Measurements from ENCODE around the gene DHCR24.

GRCh38 chr1:54906586-54906985 lies 19.6 kb upstream of the DHCR24 start:
- no peak for TF ChIP-seq EZH2phosphoT487 (IDR thresholded peaks at IDR 0.05; ENCODE audit: low read length)
- TF ChIP-seq, protein P1, sequence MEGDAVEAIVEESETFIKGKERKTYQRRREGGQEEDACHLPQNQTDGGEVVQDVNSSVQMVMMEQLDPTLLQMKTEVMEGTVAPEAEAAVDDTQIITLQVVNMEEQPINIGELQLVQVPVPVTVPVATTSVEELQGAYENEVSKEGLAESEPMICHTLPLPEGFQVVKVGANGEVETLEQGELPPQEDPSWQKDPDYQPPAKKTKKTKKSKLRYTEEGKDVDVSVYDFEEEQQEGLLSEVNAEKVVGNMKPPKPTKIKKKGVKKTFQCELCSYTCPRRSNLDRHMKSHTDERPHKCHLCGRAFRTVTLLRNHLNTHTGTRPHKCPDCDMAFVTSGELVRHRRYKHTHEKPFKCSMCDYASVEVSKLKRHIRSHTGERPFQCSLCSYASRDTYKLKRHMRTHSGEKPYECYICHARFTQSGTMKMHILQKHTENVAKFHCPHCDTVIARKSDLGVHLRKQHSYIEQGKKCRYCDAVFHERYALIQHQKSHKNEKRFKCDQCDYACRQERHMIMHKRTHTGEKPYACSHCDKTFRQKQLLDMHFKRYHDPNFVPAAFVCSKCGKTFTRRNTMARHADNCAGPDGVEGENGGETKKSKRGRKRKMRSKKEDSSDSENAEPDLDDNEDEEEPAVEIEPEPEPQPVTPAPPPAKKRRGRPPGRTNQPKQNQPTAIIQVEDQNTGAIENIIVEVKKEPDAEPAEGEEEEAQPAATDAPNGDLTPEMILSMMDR (IDR thresholded peaks at IDR 0.05; ENCODE audit: low read length), result no peak
- no peak for TF ChIP-seq EZH2 (optimal IDR thresholded peaks at IDR 0.05; ENCODE audit: low read depth, low read length)
